Adrenal gland (tissue), 12 donors: ENCODE results near the gene IL10. TPM values are rescaled to one million over a fixed set of nuclear protein-coding genes. Genes with fewer than 3 reads are reported as not detected.

Experiments used
- DNase-seq, 7 donors: peaks; one replicate each; pipeline ENCODE4 v3.0.0-alpha.2; 2019 to 2020
- H3K27ac ChIP-seq, 5 donors: fragments of 200-600 bp; sonication (generic) in 4 of 5; 1 replicate in 3 of 5; 2 replicates in 2 of 5; pipeline versions ENCODE4 v1.5.1 to v1.8.0; 2016 to 2020; ENCODE audit warnings: mild to moderate bottlenecking in 1 of 5
- H3K27me3 ChIP-seq: fragments of 200-600 bp; 2 replicates; pipeline ENCODE4 v1.8.0; 2021
- H3K36me3 ChIP-seq, 2 donors: fragments of 200-600 bp; replicated peaks in 1 of 2; 1 replicate in 1 of 2; 2 replicates in 1 of 2; pipeline versions ENCODE4 v1.5.1 to v1.8.0; 2018 to 2022
- H3K4me1 ChIP-seq, 2 donors: fragments of 200-600 bp; replicated peaks in 1 of 2; 1 replicate in 1 of 2; 2 replicates in 1 of 2; pipeline versions ENCODE4 v1.5.1 to v1.8.0; 2018 to 2021
- H3K4me3 ChIP-seq, 4 donors: fragments of 200-600 bp; sonication (generic) in 3 of 4; one replicate each; pipeline ENCODE4 v1.5.1; 2016 to 2018
- H3K9me3 ChIP-seq, 3 donors: fragments of 200-600 bp; sonication (generic) in 1 of 3; replicated peaks in 1 of 3; 1 replicate in 2 of 3; 2 replicates in 1 of 3; pipeline versions ENCODE4 v1.5.1 to v1.8.0; 2016 to 2021
- CTCF ChIP-seq, 6 experiments: fragments of 450-650 bp in 4 of 6; fragments of 200-600 bp in 2 of 6; sonication (generic) in 1 of 6; IDR thresholded peaks; 1 replicate in 5 of 6; 2 replicates in 1 of 6; pipeline versions ENCODE4 v1.5.1 to v1.8.0; 2016 to 2021; ENCODE audit warnings: antibody characterized with exemption in 6 of 6, mild to moderate bottlenecking in 2 of 6, moderate library complexity in 1 of 6
- POLR2A ChIP-seq, 2 donors: fragments of 450-650 bp; IDR thresholded peaks; one replicate each; pipeline ENCODE4 v1.6.1; 2017; ENCODE audit warnings: antibody characterized with exemption in 2 of 2, mild to moderate bottlenecking in 2 of 2, moderate library complexity in 1 of 2
- WGBS, 4 donors: extraction: QIAGEN DNeasy Blood & Tissue Kit in 2 of 4; methylation state at CpG; one replicate each; pipeline versions ENCODE4 v1.1.5 to v1.1.7; 2013 to 2017; 5-methylcytosine and 5-hydroxymethylcytosine counted together
- intact Hi-C, 2 donors: fragments of 100-400 bp; cut with DNase I; formaldehyde crosslinking; loops; one replicate each; pipeline versions ENCODE4 v1.14.1 to v1.15.0; 2022 to 2023
- polyA plus RNA-seq, 3 donors: library from polyadenylated mRNA; stranded (reverse); fragments of 200-250 nt in 2 of 3; fragments of 350-450 nt in 1 of 3; fragmentation: Illumina TruSeq in 1 of 3; extraction: RNeasy Lipid Tissue Mini Kit (QIAGEN cat#74804) in 1 of 3; gene quantifications; one replicate each; pipeline ENCODE4 v1.2.3, GENCODE V29; 2013 to 2014
- total RNA-seq, 9 donors: library from RNA; depleted of rRNA in 4 of 9; stranded (reverse); fragments of >200 nt in 4 of 9; fragments of 120-200 nt in 1 of 9; fragmentation: NEBNext Ultra II Directional in 1 of 9; extraction: Animal tissue kit (Norgen Biotek cat#: 25700) in 1 of 9; gene quantifications; one replicate each; pipeline versions ENCODE4 v1.1.0 to v1.2.4, GENCODE V29; 2013 to 2023
- donor health status: healthy with polysubstance abuse.
- donor health status: Bipolar disorder and iron deficiency.
- donor health status: DM: yes; HTN: yes; CAD: no.
- donor health status: DM: no; HTN: no; CAD: no.
- donor health status: DM: no; HTN: no; CAD: no.
- donor health status: DM: yes; HTN: yes; CAD: no.

IL10 gene
- total and polyA plus RNA-seq, 12 donors, result 0.33 to 8.5 (median 2.9) TPM

GRCh38 chr1:206793620-206794019 is 21.3 kb upstream of the IL10 start:
- WGBS, 4 donors, result 58 to 69% (median 62%) methylated on average over 7 of the region's 7 CpGs
- intact Hi-C loops, result no loop called here
- no peak overlapping the region for H3K4me3 ChIP-seq

DNA sequence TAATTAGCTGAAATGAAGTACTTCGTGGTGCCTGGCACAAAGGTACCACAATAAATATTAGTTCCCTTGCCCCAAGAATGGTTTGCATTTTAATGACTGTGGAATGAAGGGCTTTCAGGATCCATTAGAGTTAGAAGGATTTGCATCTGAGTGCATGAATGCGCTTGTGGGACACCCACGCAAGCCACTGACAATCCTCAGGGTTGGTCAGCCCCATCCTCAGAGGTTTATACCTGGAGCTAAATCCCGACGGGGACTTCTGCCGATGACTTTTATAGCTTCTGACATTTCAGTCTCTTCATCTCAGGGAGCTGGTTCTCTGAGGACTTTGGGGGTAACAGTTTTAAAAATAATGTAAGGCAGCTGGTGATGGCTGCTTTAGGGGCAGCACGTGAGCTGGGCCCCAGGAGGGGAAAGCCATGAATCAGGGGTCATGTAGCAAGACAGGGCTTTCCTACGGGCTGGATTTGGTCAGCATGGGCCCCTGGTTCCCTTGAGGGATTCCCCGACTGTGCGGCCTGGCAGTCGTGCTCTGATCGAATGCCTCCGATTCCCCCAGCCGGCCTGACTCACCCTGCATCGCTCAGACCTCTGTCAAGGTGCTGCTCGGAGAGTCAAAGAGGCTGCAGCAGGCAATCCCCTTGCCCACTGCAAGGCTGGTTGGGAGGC is 20.8 kb upstream of the IL10 start:
- peaks cover 5 to 6% of the 10 kb centered on the region in 2 donors for H3K4me1 ChIP-seq
- intact Hi-C loops, result no loop called here

More at GRCh38 chr1:206793620-206794019, 21.3 kb upstream of the IL10 start:
- H3K27ac ChIP-seq, result no peak overlapping the region
- no peaks in the 10 kb centered on the region for H3K9me3 ChIP-seq
- H3K27me3 ChIP-seq, result no peaks in the 10 kb centered on the region
- peaks cover 5 to 7% of the 10 kb centered on the region in 2 donors for H3K4me1 ChIP-seq
- TF ChIP-seq CTCF (IDR thresholded peaks at IDR 0.05) (no peak), POLR2A (IDR thresholded peaks at IDR 0.05) (no peak)
- no peaks in the 10 kb centered on the region for H3K36me3 ChIP-seq
- DNase-seq, result no peak

GRCh38 chr1:206790502-206791250 is 18.4 kb upstream of the IL10 start:
- no peak for DNase-seq
- Histone ChIP-seq H3K4me1 (no peaks in the 10 kb centered on the region), H3K27ac (no peak overlapping the region), H3K27me3 (no peaks in the 10 kb centered on the region), H3K36me3 (no peaks in the 10 kb centered on the region), H3K9me3 (no peaks in the 10 kb centered on the region), H3K4me3 (no peak overlapping the region)
- TF ChIP-seq CTCF (IDR thresholded peaks at IDR 0.05), result no peak
- TF ChIP-seq POLR2A (IDR thresholded peaks at IDR 0.05), result no peak
- 83 to 89% (median 86%) methylated on average over 11 of the region's 11 CpGs for WGBS, 4 donors
- intact Hi-C loops, result no loop called here

More for the DNA sequence above, 20.8 kb upstream of the IL10 start:
- H3K36me3 ChIP-seq, result no peaks in the 10 kb centered on the region
- no peaks in the 10 kb centered on the region for H3K9me3 ChIP-seq
- no peak for DNase-seq
- no peak overlapping the region for H3K4me3 ChIP-seq
- no peak for TF ChIP-seq CTCF (IDR thresholded peaks at IDR 0.05)
- TF ChIP-seq POLR2A (IDR thresholded peaks at IDR 0.05), result no peak
- H3K27me3 ChIP-seq, result no peaks in the 10 kb centered on the region
- WGBS, 4 donors, result 81 to 87% (median 85%) methylated on average over 9 to 16 of the region's 16 CpGs
- no peak overlapping the region for H3K27ac ChIP-seq

DNA sequence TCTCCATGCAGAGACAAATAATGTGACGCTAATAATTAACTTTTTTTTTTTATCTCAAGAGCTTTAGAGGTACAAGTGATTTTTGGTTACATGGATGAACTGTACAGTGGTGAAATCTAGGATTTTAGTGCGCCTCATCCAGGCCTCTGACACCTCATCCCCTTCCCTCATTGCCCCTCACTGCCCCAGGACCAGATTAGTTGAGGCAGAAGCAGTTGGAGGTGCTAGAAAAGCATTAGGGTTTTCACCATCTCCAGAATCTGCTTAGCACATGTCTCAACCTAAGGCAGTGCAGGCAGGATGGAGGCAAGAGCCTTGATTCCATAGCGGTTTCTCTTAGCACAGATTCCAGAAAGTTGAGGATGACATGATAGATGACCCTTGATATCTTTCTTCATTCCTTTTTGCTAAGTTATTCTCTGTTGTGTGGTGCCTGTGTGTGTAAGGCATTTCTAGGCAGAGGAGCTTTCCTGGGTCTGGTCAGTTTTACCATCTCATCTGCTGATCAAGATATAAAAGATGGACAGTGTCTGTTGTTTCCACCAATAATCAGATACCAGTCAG is 16.3 kb upstream of the IL10 start:
- no peaks in the 10 kb centered on the region for H3K9me3 ChIP-seq
- H3K27me3 ChIP-seq, result no peaks in the 10 kb centered on the region
- no peak overlapping the region for H3K4me3 ChIP-seq
- H3K4me1 ChIP-seq, result no peaks in the 10 kb centered on the region
- no peak for DNase-seq
- no peak for TF ChIP-seq CTCF (IDR thresholded peaks at IDR 0.05)
- no peak for TF ChIP-seq POLR2A (IDR thresholded peaks at IDR 0.05)
- no peaks in the 10 kb centered on the region for H3K36me3 ChIP-seq
- 71 to 88% (median 83%) methylated on average over 3 of the region's 3 CpGs for WGBS, 4 donors
- intact Hi-C loops, result no loop called here
- no peak overlapping the region for H3K27ac ChIP-seq
